ENCODE data around the gene IHH. TPM values are rescaled to one million over a fixed set of nuclear protein-coding genes. Genes with fewer than 3 reads are reported as not detected.

IHH gene
- total RNA-seq, 1 donor from 2014 or later: not detected

GRCh38 chr2:219017201-219017931, 43.4 kb downstream of the IHH start:
- DNase-seq (ENCODE audit: low spot score): no peak
- H3K4me1 Mint-ChIP-seq (ENCODE audit: low read depth): no peaks in the 10 kb centered on the region
- no peak overlapping the region for H3K27ac Mint-ChIP-seq
- intact Hi-C loops (cut with micrococcal nuclease): no loop called here
- H3K36me3 Mint-ChIP-seq (ENCODE audit: low read depth): no peaks in the 10 kb centered on the region
- H3K4me3 Mint-ChIP-seq: no peak overlapping the region
- H3K9me3 Mint-ChIP-seq: no peaks in the 10 kb centered on the region
- H3K27me3 Mint-ChIP-seq (ENCODE audit: insufficient read depth): peaks cover 5% of the 10 kb centered on the region

- no peak for DNase-seq (ENCODE audit: low spot score)
- Mint-ChIP-seq H3K27ac (no peak overlapping the region), H3K4me3 (no peak overlapping the region), H3K27me3 (ENCODE audit: insufficient read depth) (peaks cover 5% of the 10 kb centered on the region), H3K36me3 (ENCODE audit: low read depth) (no peaks in the 10 kb centered on the region), H3K4me1 (ENCODE audit: low read depth) (no peaks in the 10 kb centered on the region), H3K9me3 (no peaks in the 10 kb centered on the region)
- intact Hi-C loops (cut with micrococcal nuclease): no loop called here
These were observed 44.0 kb downstream of the IHH start for GRCh38 chr2:219016721-219017120.

DNA sequence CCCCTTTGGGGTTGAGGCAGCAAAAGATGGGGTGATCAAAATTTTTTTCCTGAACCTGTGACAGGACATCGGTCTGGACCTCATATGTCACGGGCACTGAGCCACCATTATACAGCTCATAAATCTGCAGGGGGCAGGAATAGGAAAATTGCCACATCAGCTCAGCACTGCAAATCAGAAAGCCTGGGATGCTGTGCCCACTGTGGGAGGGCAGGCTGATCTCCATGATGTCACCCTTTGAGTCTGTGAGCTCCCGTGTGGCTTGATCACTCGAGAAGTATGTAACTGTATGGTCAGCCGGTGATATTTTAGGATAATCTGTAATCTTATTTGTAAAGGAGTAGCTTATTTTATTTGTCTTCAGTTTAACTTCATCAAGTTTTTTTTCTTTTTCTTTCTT, 49.8 kb downstream of the IHH start:
- H3K27me3 Mint-ChIP-seq (ENCODE audit: insufficient read depth): peaks cover 9% of the 10 kb centered on the region
- H3K9me3 Mint-ChIP-seq: no peaks in the 10 kb centered on the region
- H3K4me1 Mint-ChIP-seq (ENCODE audit: low read depth): no peaks in the 10 kb centered on the region
- no peaks in the 10 kb centered on the region for H3K36me3 Mint-ChIP-seq (ENCODE audit: low read depth)
- no peak overlapping the region for H3K4me3 Mint-ChIP-seq
- intact Hi-C loops (cut with micrococcal nuclease): no loop called here
- no peak for DNase-seq (ENCODE audit: low spot score)
- no peak overlapping the region for H3K27ac Mint-ChIP-seq

GRCh38 chr2:219010162-219010756, 50.5 kb downstream of the IHH start:
- DNase-seq (ENCODE audit: low spot score): no peak
- H3K4me1 Mint-ChIP-seq (ENCODE audit: low read depth): no peaks in the 10 kb centered on the region
- H3K27me3 Mint-ChIP-seq (ENCODE audit: insufficient read depth): peaks cover 13% of the 10 kb centered on the region
- intact Hi-C loops (cut with micrococcal nuclease): no loop called here
- H3K36me3 Mint-ChIP-seq (ENCODE audit: low read depth): no peaks in the 10 kb centered on the region
- H3K9me3 Mint-ChIP-seq: no peaks in the 10 kb centered on the region
- no peak overlapping the region for H3K4me3 Mint-ChIP-seq
- H3K27ac Mint-ChIP-seq: no peak overlapping the region

DNA sequence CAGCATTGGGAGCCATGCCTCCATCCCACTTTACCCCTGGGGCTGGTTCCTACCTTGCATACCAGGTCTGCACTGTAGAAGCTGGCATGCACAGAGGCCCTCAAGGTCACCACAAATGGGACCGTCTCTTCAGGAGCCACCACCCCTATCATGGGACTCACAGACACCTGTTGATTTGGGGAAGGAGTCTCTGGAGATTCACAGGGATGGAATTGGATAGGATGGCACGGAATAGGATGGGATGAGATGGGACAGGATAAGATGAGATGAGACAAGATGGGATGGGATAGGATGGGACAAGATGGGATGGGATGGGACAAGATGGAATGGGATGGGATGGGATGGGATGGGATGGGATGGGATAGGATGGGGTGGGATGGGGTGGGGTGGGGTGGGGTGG, 51.4 kb downstream of the IHH start:
- no peaks in the 10 kb centered on the region for H3K9me3 Mint-ChIP-seq
- peaks cover 21% of the 10 kb centered on the region for H3K27me3 Mint-ChIP-seq (ENCODE audit: insufficient read depth)
- no peak overlapping the region for H3K27ac Mint-ChIP-seq
- H3K4me1 Mint-ChIP-seq (ENCODE audit: low read depth): no peaks in the 10 kb centered on the region
- no peak overlapping the region for H3K4me3 Mint-ChIP-seq
- intact Hi-C loops (cut with micrococcal nuclease): no loop called here
- H3K36me3 Mint-ChIP-seq (ENCODE audit: low read depth): no peaks in the 10 kb centered on the region
- no peak for DNase-seq (ENCODE audit: low spot score)

Other genes starting within 250 kb of the IHH start
- gene PRKAG3, start 229.1 kb downstream of the IHH start, total RNA-seq: not detected in 2 replicates
- gene WNT6, start 201.1 kb downstream of the IHH start, total RNA-seq: not detected in 2 replicates
- gene WNT10A, start 180.1 kb downstream of the IHH start, total RNA-seq: 0.10 and 0.18 TPM in 2 replicates
- not detected in 2 replicates for gene CDK5R2, start 101.3 kb downstream of the IHH start, total RNA-seq
- gene FEV, start 75.7 kb downstream of the IHH start, total RNA-seq: not detected in 2 replicates
- 0.36 TPM in 1 of 2 replicates, not detected in the other for gene CRYBA2, start 67.5 kb downstream of the IHH start, total RNA-seq
- gene CFAP65, start 19.4 kb downstream of the IHH start, total RNA-seq: not detected in 2 replicates
- 18.1 and 20.7 TPM in 2 replicates for gene NHEJ1, start 99.9 kb upstream of the IHH start, total RNA-seq
- gene SLC23A3, start 109.1 kb upstream of the IHH start, total RNA-seq: 1.8 and 1.9 TPM in 2 replicates
- gene CNPPD1, start 116.0 kb upstream of the IHH start, total RNA-seq: 69.8 and 72.2 TPM in 2 replicates
- 58.4 and 61.5 TPM in 2 replicates for gene RETREG2, start 117.4 kb upstream of the IHH start, total RNA-seq
- gene ZFAND2B, start 145.9 kb upstream of the IHH start, total RNA-seq: 35.0 and 41.3 TPM in 2 replicates
- gene ABCB6, start 158.0 kb upstream of the IHH start, total RNA-seq: 31.9 and 32.9 TPM in 2 replicates
- gene ATG9A, start 168.7 kb upstream of the IHH start, total RNA-seq: 55.3 and 57.0 TPM in 2 replicates
- gene ANKZF1, start 168.9 kb upstream of the IHH start, total RNA-seq: 112 and 117 TPM in 2 replicates
- gene GLB1L, start 184.5 kb upstream of the IHH start, total RNA-seq: 4.6 and 4.9 TPM in 2 replicates
- 30.1 and 30.6 TPM in 2 replicates for gene STK16, start 184.6 kb upstream of the IHH start, total RNA-seq
- gene TUBA4B, start 192.3 kb upstream of the IHH start, total RNA-seq: not detected in 2 replicates
- 211 and 217 TPM in 2 replicates for gene TUBA4A, start 193.0 kb upstream of the IHH start, total RNA-seq
- 40.8 and 45.3 TPM in 2 replicates for gene DNAJB2, start 218.4 kb upstream of the IHH start, total RNA-seq
- gene PTPRN, start 248.5 kb upstream of the IHH start, total RNA-seq: 0.23 TPM in 1 of 2 replicates, not detected in the other